Thyroid gland (tissue), 4 donors: ENCODE data around the gene DKK3.

Experiments used
- POLR2A ChIP-seq, 2 donors: fragments of 450-650 bp; IDR thresholded peaks; one replicate each; pipeline ENCODE4 v1.6.1; 2017; ENCODE audit warnings: antibody characterized with exemption in 2 of 2, mild to moderate bottlenecking in 2 of 2, moderate library complexity in 1 of 2
- TF ChIP-seq, protein P1 (sequence below), 6 experiments: fragments of 200-600 bp in 3 of 6; fragments of 450-650 bp in 3 of 6; sonication (generic) in 3 of 6; IDR thresholded peaks; one replicate each; pipeline ENCODE4 v1.5.1; 2016 to 2019; ENCODE audit warnings: antibody characterized with exemption in 6 of 6, mild to moderate bottlenecking in 2 of 6, inconsistent platforms in 1 of 6, moderate library complexity in 1 of 6

DNA sequence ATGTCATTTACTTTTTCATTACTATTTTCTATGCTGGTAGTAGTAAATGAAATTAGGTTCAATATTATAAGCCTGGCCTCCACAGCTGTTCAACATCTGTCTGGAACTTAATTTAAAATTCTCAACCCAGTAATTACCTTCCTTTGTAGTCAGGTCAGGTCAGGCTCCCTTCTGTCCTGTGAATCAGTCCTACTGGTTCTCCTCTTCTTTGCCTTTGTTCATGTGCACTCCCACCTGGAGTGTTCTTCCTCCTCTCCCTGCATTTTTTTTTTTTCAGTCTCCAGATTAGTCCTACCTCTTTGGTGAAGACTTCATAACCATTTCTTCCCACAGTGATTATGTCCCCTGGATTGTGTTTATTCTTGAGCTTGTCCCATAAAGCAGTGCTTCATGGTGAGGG is 67.9 kb downstream of the DKK3 start:
- TF ChIP-seq, protein P1, sequence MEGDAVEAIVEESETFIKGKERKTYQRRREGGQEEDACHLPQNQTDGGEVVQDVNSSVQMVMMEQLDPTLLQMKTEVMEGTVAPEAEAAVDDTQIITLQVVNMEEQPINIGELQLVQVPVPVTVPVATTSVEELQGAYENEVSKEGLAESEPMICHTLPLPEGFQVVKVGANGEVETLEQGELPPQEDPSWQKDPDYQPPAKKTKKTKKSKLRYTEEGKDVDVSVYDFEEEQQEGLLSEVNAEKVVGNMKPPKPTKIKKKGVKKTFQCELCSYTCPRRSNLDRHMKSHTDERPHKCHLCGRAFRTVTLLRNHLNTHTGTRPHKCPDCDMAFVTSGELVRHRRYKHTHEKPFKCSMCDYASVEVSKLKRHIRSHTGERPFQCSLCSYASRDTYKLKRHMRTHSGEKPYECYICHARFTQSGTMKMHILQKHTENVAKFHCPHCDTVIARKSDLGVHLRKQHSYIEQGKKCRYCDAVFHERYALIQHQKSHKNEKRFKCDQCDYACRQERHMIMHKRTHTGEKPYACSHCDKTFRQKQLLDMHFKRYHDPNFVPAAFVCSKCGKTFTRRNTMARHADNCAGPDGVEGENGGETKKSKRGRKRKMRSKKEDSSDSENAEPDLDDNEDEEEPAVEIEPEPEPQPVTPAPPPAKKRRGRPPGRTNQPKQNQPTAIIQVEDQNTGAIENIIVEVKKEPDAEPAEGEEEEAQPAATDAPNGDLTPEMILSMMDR (IDR thresholded peaks at IDR 0.05) = no peak
- no peak for TF ChIP-seq POLR2A (IDR thresholded peaks at IDR 0.05)
